ENCODE measurements around the gene LRMDA. TPM values are rescaled to one million over a fixed set of nuclear protein-coding genes. Genes with fewer than 3 reads are reported as not detected.

LRMDA gene
- polyA plus RNA-seq, 3 donors, result 39.8 to 59.6 (median 56.4) TPM

DNA sequence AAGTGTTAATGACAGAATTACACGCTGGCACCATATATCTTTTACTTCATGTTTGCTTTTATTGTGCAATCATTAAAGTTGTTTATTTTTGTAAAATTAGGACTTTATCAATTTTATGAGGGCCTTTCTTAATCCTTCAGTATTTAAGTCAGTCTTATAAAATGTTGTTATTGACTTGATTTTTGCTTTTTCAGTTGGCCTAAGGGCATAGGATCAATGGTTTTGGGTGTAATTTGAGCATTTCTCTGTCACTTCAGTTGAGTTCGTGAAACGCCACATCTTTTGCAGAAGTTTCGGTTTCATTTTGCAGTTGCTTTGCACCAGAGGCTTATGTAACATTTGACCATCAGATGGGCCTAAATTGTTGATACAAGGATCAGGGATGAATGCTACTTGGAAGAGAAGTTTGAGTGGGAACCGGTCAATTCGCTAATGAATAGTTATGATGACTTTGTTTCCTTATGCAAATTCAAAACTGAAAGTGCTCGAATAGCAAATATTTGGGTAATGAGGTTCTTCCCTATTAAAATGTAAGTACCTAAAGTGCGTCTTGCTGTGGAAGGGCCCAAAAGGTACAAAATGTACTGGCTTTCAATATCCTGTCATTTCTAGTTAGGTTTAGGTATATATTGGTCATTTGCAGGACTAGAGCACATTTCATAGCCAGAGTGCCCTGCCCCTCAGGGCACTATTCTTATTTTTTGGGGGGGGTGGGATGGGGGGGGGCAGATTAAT is 340.9 kb downstream of the LRMDA start:
- Mint-ChIP-seq H3K36me3 (no peaks in the 10 kb centered on the region), H3K4me3 (peak overlapping the region; percentile 69 to 94), H3K9me3 (peaks cover 0 to 2% (median 0%) of the 10 kb centered on the region in 7 donors), H3K4me1 (peaks cover 31% of the 10 kb centered on the region), H3K27me3 (ENCODE audit: low read depth in 3 of 3) (no peaks in the 10 kb centered on the region), H3K27ac (peak overlapping the region; percentile 77 to 96 (median 90))
- TF ChIP-seq, protein P1, sequence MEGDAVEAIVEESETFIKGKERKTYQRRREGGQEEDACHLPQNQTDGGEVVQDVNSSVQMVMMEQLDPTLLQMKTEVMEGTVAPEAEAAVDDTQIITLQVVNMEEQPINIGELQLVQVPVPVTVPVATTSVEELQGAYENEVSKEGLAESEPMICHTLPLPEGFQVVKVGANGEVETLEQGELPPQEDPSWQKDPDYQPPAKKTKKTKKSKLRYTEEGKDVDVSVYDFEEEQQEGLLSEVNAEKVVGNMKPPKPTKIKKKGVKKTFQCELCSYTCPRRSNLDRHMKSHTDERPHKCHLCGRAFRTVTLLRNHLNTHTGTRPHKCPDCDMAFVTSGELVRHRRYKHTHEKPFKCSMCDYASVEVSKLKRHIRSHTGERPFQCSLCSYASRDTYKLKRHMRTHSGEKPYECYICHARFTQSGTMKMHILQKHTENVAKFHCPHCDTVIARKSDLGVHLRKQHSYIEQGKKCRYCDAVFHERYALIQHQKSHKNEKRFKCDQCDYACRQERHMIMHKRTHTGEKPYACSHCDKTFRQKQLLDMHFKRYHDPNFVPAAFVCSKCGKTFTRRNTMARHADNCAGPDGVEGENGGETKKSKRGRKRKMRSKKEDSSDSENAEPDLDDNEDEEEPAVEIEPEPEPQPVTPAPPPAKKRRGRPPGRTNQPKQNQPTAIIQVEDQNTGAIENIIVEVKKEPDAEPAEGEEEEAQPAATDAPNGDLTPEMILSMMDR (IDR thresholded peaks at IDR 0.05), result no peak
- peak overlapping the region in 1 of 2 donors; percentile 85 for H3K27ac ChIP-seq (ENCODE audit: low read depth in 1 of 2, low read length in 2 of 2)
- intact Hi-C loops (cut with micrococcal nuclease), result no loop called here
- peaks cover 21% of the 10 kb centered on the region for H3K79me2 ChIP-seq (ENCODE audit: insufficient read depth, low read length)
- DNase-seq, result peak; percentile 38 to 58 (median 42)
- peaks cover 17 to 19% of the 10 kb centered on the region in 2 donors for H3K4me1 ChIP-seq (ENCODE audit: control insufficient read depth in 1 of 2, insufficient read depth in 2 of 2, low read length in 2 of 2)
- peak overlapping the region; percentile 55 for H3K9ac ChIP-seq (ENCODE audit: insufficient read depth, low read length, poor library complexity, severe bottlenecking)
- H4K20me1 ChIP-seq (ENCODE audit: insufficient read depth, low read length), result peaks cover 2% of the 10 kb centered on the region
- peak overlapping the region; percentile 45 to 98 (median 72) for H3K4me3 ChIP-seq (replicated peaks in 1 of 3; ENCODE audit: low read depth in 2 of 3, low read length in 3 of 3)
- peak overlapping the region; percentile 58 for H2AFZ ChIP-seq (ENCODE audit: insufficient read depth, low read depth, low read length, poor library complexity, severe bottlenecking)
- H3K9me3 ChIP-seq (replicated peaks in 1 of 2; ENCODE audit: control insufficient read depth in 1 of 2, insufficient read depth in 1 of 2, low read length in 2 of 2), result no peaks in the 10 kb centered on the region
- H3K27me3 ChIP-seq (ENCODE audit: control insufficient read depth in 2 of 2, insufficient read depth in 2 of 2, low read length in 2 of 2), result no peaks in the 10 kb centered on the region
- H3K36me3 ChIP-seq (replicated peaks in 1 of 2; ENCODE audit: control insufficient read depth in 1 of 2, insufficient read depth in 2 of 2, low read length in 2 of 2), result no peaks in the 10 kb centered on the region
- WGBS (ENCODE audit: insufficient coverage), result 10% methylated on average over 4 of the region's 8 CpGs
- H3K4me2 ChIP-seq (replicated peaks; ENCODE audit: extremely low read depth, low read length, poor library complexity, severe bottlenecking), result peak overlapping the region; percentile 71

DNA sequence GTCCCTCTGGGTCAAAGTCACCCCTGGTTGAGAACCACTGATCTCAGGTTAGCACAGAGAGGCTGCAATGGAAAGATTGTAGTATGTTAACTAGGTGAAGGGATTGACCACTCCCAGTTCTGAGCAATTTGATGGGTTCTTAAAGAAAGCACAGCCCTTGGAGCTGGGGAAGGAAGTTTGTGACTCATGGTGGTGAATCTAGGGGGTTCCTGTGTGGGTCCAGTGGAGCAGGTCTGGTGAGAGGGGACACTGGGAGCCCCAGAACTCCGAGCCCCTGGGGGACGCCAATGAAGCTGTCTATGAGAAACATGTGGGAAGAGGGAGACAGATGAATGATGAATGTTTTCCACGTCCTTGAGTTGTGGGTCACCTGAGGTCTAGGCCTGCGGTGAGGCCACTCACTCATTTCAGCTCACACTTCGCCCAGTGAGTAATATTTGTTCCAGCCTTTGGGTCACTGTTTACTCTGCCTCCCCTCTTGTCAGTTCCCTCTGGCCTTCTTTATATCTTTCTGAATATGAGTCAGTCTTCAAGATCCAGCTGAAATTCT is 341.9 kb downstream of the LRMDA start:
- Histone ChIP-seq H3K27ac (ENCODE audit: low read depth in 1 of 2, low read length in 2 of 2) (peak overlapping the region in 1 of 2 donors; percentile 33), H3K36me3 (replicated peaks in 1 of 2; ENCODE audit: control insufficient read depth in 1 of 2, insufficient read depth in 2 of 2, low read length in 2 of 2) (no peaks in the 10 kb centered on the region), H3K9ac (ENCODE audit: insufficient read depth, low read length, poor library complexity, severe bottlenecking) (no peak overlapping the region), H2AFZ (ENCODE audit: insufficient read depth, low read depth, low read length, poor library complexity, severe bottlenecking) (no peak overlapping the region), H3K79me2 (ENCODE audit: insufficient read depth, low read length) (peaks cover 21% of the 10 kb centered on the region), H3K4me3 (replicated peaks in 1 of 3; ENCODE audit: low read depth in 2 of 3, low read length in 3 of 3) (no peak overlapping the region), H3K27me3 (ENCODE audit: control insufficient read depth in 2 of 2, insufficient read depth in 2 of 2, low read length in 2 of 2) (no peaks in the 10 kb centered on the region), H3K4me1 (ENCODE audit: control insufficient read depth in 1 of 2, insufficient read depth in 2 of 2, low read length in 2 of 2) (peaks cover 17 to 19% of the 10 kb centered on the region in 2 donors), H3K4me2 (replicated peaks; ENCODE audit: extremely low read depth, low read length, poor library complexity, severe bottlenecking) (no peak overlapping the region), H4K20me1 (ENCODE audit: insufficient read depth, low read length) (peaks cover 4% of the 10 kb centered on the region), H3K9me3 (replicated peaks in 1 of 2; ENCODE audit: control insufficient read depth in 1 of 2, insufficient read depth in 1 of 2, low read length in 2 of 2) (no peaks in the 10 kb centered on the region)
- peaks cover 0 to 2% (median 0%) of the 10 kb centered on the region in 7 donors for H3K9me3 Mint-ChIP-seq
- peaks cover 0 to 1% (median 0%) of the 10 kb centered on the region in 3 donors for H3K27me3 Mint-ChIP-seq (ENCODE audit: low read depth in 3 of 3)
- H3K4me3 Mint-ChIP-seq, result no peak overlapping the region
- no peaks in the 10 kb centered on the region for H3K36me3 Mint-ChIP-seq
- intact Hi-C loops (cut with micrococcal nuclease), result no loop called here
- TF ChIP-seq, protein P1 (IDR thresholded peaks at IDR 0.05), result no peak
- peaks cover 31% of the 10 kb centered on the region for H3K4me1 Mint-ChIP-seq
- WGBS (ENCODE audit: insufficient coverage), result no CpG with 5 or more reads among the region's 5 CpGs
- peak overlapping the region in 4 of 7 donors; percentile 12 to 78 (median 40) for H3K27ac Mint-ChIP-seq
- DNase-seq, result peak; percentile 4 to 33 (median 9)

All from CD14-positive monocyte (primary cell).